Common myeloid progenitor, CD34-positive (primary cell): ENCODE data around the gene SLCO1A2.

ENCODE experiments used
- CTCF ChIA-PET: fragments of 350-600 bp; sonication (Branson Sonifier 250); formaldehyde crosslinking; loops from one replicate; lab custom pipeline; 2021; ENCODE audit warnings: antibody characterized with exemption; lab: Charles Lee
- POLR2A ChIA-PET: fragments of 350-600 bp; sonication (Branson Sonifier 250); formaldehyde crosslinking; loops from one replicate; lab custom pipeline; 2021; ENCODE audit warnings: antibody characterized with exemption; lab: Charles Lee
- DNase-seq, 3 donors: peaks; one replicate each; pipeline versions ENCODE4 v3.0.0 to v3.0.0-alpha.2; 2013
- H3K27ac ChIP-seq, 2 experiments: 1 replicate in 1 of 2; 2 replicates in 1 of 2; pipeline ENCODE4 v1.7.0; 2013; ENCODE audit warnings: inconsistent platforms in 2 of 2, low read length in 2 of 2, mild to moderate bottlenecking in 2 of 2, low read depth in 1 of 2, moderate library complexity in 1 of 2; ENCODE audit not compliant: severe bottlenecking in 2 of 2, insufficient read depth in 1 of 2, poor library complexity in 1 of 2
- H3K27me3 ChIP-seq, 5 experiments: replicated peaks in 2 of 5; 1 replicate in 3 of 5; 2 replicates in 2 of 5; pipeline versions ENCODE4 v1.6.1 to v1.7.0; 2013; ENCODE audit warnings: low read length in 4 of 5, mild to moderate bottlenecking in 2 of 5, moderate library complexity in 2 of 5, inconsistent platforms in 1 of 5; ENCODE audit not compliant: insufficient read depth in 5 of 5, control insufficient read depth in 4 of 5
- H3K36me3 ChIP-seq, 4 experiments: 1 replicate in 2 of 4; 2 replicates in 2 of 4; pipeline versions ENCODE4 v1.6.1 to v1.7.0; 2013; ENCODE audit warnings: low read length in 3 of 4, control low read depth in 1 of 4, mild to moderate bottlenecking in 1 of 4; ENCODE audit not compliant: control insufficient read depth in 4 of 4, insufficient read depth in 4 of 4
- H3K4me1 ChIP-seq, 4 experiments: 1 replicate in 3 of 4; 2 replicates in 1 of 4; pipeline versions ENCODE4 v1.6.1 to v1.7.1; 2013; ENCODE audit warnings: low read length in 3 of 4, mild to moderate bottlenecking in 3 of 4, control low read depth in 1 of 4, inconsistent platforms in 1 of 4, moderate library complexity in 1 of 4; ENCODE audit not compliant: control insufficient read depth in 4 of 4, insufficient read depth in 4 of 4; ENCODE audit errors: control extremely low read depth in 1 of 4
- H3K4me3 ChIP-seq, 7 experiments: 1 replicate in 4 of 7; 2 replicates in 3 of 7; pipeline versions ENCODE4 v1.5.1 to v1.7.0; 2013; ENCODE audit warnings: mild to moderate bottlenecking in 7 of 7, low read length in 6 of 7, moderate library complexity in 6 of 7, inconsistent platforms in 2 of 7, low read depth in 2 of 7, control low read depth in 1 of 7; ENCODE audit not compliant: insufficient read depth in 4 of 7, control insufficient read depth in 1 of 7; ENCODE audit errors: extremely low read depth in 1 of 7
- H3K9me3 ChIP-seq, 5 experiments: 1 replicate in 4 of 5; 2 replicates in 1 of 5; pipeline versions ENCODE4 v1.6.1 to v1.7.1; 2013; ENCODE audit warnings: low read length in 4 of 5, mild to moderate bottlenecking in 2 of 5, inconsistent platforms in 1 of 5, low read depth in 1 of 5, moderate library complexity in 1 of 5; ENCODE audit not compliant: control insufficient read depth in 4 of 5, insufficient read depth in 2 of 5; ENCODE audit errors: control extremely low read depth in 1 of 5
- WGBS: methylation state at CpG from one replicate; pipeline ENCODE4 v1.1.5; 2013; ENCODE audit not compliant: insufficient coverage; 5-methylcytosine and 5-hydroxymethylcytosine counted together

SLCO1A2 gene

GRCh38 chr12:21343636-21344035, 8.9 kb upstream of the SLCO1A2 start:
- Histone ChIP-seq H3K36me3 (no peaks in the 10 kb centered on the region), H3K27me3 (no peaks in the 10 kb centered on the region), H3K4me1 (no peaks in the 10 kb centered on the region), H3K4me3 (no peak overlapping the region), H3K27ac (no peak overlapping the region), H3K9me3 (no peaks in the 10 kb centered on the region)
- ChIA-PET POLR2A (no interaction called here), CTCF (no interaction called here)
- DNase-seq: no peak

DNA sequence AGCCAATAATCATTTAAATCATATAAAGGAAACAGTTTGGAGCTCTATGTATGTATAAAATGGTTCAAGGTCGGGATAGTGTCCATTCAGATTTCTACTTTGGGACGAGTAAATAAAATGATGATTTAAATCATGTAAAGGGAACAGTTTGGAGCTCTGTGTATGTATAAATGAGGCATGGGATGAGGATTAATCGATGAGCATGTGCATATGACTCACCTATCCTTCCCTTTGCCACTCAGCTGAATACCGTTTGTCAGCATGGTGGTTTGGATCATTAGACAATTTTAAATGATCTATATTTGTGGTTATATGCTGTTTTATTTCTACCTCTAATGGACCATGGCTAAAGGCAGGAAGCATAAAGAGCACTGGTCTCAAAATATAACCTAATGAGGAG, 7.1 kb upstream of the SLCO1A2 start:
- no peak overlapping the region for H3K4me3 ChIP-seq
- no peaks in the 10 kb centered on the region for H3K4me1 ChIP-seq
- H3K27ac ChIP-seq: no peak overlapping the region
- ChIA-PET CTCF (no interaction called here), POLR2A (no interaction called here)
- WGBS: 97% methylated on average over 3 of the region's 4 CpGs
- H3K9me3 ChIP-seq: no peaks in the 10 kb centered on the region
- DNase-seq: no peak
- H3K36me3 ChIP-seq: no peaks in the 10 kb centered on the region
- H3K27me3 ChIP-seq: no peaks in the 10 kb centered on the region

- Histone ChIP-seq H3K27ac (no peak overlapping the region), H3K4me3 (no peak overlapping the region), H3K9me3 (no peaks in the 10 kb centered on the region), H3K27me3 (no peaks in the 10 kb centered on the region), H3K36me3 (no peaks in the 10 kb centered on the region), H3K4me1 (no peaks in the 10 kb centered on the region)
- ChIA-PET POLR2A (no interaction called here), CTCF (no interaction called here)
- 85% methylated on average over 3 of the region's 6 CpGs for WGBS
- DNase-seq: no peak
These were observed 5.7 kb upstream of the SLCO1A2 start for GRCh38 chr12:21340403-21340802.

DNA sequence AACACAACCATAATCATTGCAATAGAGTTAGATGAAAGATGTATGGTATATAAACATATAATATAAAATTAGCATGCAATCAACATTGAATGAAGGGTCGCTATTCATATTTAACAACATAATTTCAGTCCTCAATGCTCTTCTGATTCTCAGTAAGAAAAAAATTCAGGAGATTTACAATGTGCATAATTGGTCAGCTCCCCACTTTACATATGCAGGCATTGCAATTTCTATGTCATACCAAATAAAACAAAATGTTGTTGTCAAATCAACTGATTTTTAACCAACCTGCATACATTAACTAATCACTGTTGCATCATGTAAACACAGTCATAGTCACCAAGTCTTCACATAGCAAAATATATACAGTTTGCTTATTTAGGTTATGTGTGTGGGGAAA, 5.2 kb upstream of the SLCO1A2 start:
- no CpG with 5 or more reads among the region's 1 CpG for WGBS
- H3K27me3 ChIP-seq: no peaks in the 10 kb centered on the region
- DNase-seq: no peak
- H3K36me3 ChIP-seq: no peaks in the 10 kb centered on the region
- ChIA-PET POLR2A (no interaction called here), CTCF (no interaction called here)
- H3K4me3 ChIP-seq: no peak overlapping the region
- H3K4me1 ChIP-seq: no peaks in the 10 kb centered on the region
- H3K27ac ChIP-seq: no peak overlapping the region
- no peaks in the 10 kb centered on the region for H3K9me3 ChIP-seq

DNA sequence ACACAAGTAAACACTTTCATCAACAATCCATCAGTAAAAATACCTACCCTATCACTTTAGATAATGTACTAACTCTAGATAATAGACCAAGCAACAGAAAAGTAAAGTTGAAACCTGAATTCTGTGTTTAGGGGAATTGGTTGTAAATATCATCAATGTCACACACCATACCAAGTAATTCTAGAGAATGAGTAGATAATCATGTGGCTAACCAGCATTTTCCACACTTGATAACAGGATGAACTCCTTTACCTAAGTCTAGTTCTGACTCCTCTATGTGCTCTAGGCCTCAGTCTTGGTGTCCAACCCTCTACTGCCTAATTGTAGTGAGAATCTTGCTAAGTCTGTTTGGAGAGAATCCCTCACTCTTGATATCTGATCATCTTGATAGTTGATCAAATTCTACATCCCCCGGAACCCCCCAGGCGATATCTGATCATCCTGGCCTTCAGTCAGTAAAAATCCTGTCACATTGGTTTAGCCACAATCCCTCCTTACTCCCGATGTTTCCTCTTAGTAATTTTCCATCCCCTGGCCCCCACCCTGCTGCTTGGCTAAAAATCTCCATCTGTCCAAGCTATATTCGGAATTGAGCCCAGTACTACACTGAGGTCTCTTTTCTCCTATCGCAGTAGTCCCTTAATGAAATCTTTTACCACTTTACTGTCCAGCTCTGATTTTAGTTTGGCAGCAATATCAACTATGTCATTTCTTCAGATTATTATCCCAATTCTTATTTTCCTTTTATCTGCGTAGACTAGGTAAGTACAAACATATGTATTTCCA, 3.4 kb upstream of the SLCO1A2 start:
- WGBS: 97% methylated on average over 6 of the region's 6 CpGs
- H3K27ac ChIP-seq: no peak overlapping the region
- no peak for DNase-seq
- H3K4me3 ChIP-seq: no peak overlapping the region
- ChIA-PET POLR2A (no interaction called here), CTCF (no interaction called here)
- no peaks in the 10 kb centered on the region for H3K9me3 ChIP-seq
- no peaks in the 10 kb centered on the region for H3K27me3 ChIP-seq
- H3K36me3 ChIP-seq: no peaks in the 10 kb centered on the region
- H3K4me1 ChIP-seq: no peaks in the 10 kb centered on the region

GRCh38 chr12:21337453-21337852, 2.7 kb upstream of the SLCO1A2 start:
- H3K27me3 ChIP-seq: no peaks in the 10 kb centered on the region
- ChIA-PET POLR2A (no interaction called here), CTCF (no interaction called here)
- DNase-seq: no peak
- no peaks in the 10 kb centered on the region for H3K4me1 ChIP-seq
- no peak overlapping the region for H3K4me3 ChIP-seq
- H3K36me3 ChIP-seq: no peaks in the 10 kb centered on the region
- no peak overlapping the region for H3K27ac ChIP-seq
- H3K9me3 ChIP-seq: no peaks in the 10 kb centered on the region

GRCh38 chr12:21336656-21337055, 1.9 kb upstream of the SLCO1A2 start:
- POLR2A ChIA-PET: no interaction called here
- no peak overlapping the region for H3K27ac ChIP-seq

More at GRCh38 chr12:21336656-21337055, 1.9 kb upstream of the SLCO1A2 start:
- H3K36me3 ChIP-seq: no peaks in the 10 kb centered on the region
- no peaks in the 10 kb centered on the region for H3K9me3 ChIP-seq
- no peak overlapping the region for H3K4me3 ChIP-seq
- no peaks in the 10 kb centered on the region for H3K27me3 ChIP-seq
- no peaks in the 10 kb centered on the region for H3K4me1 ChIP-seq
- 100% methylated on average over 4 of the region's 5 CpGs for WGBS
- DNase-seq: no peak
- CTCF ChIA-PET: no interaction called here
